Endothelial cell of umbilical vein (primary cell): Measurements from ENCODE around the gene SLC2A2. TPM values are rescaled to one million over a fixed set of nuclear protein-coding genes. Genes with fewer than 3 reads are reported as not detected.

Source experiments
- BruUV-seq: library from RNA; stranded (reverse); fragments of 400-500 nt; replicated peaks from 2 replicates; lab custom pipeline; 2021; lab: Mats Ljungman, UMichigan
- CTCF ChIA-PET: fragments of 300-600, 350-600 bp; sonication (Branson Sonifier 250); formaldehyde crosslinking; loops from one replicate; lab custom pipeline; 2021; ENCODE audit warnings: antibody characterized with exemption, inconsistent platforms; lab: Charles Lee
- POLR2A ChIA-PET: fragments of 300-600, 350-600 bp; sonication (Branson Sonifier 250); formaldehyde crosslinking; loops from one replicate; lab custom pipeline; 2021; ENCODE audit warnings: antibody characterized with exemption, inconsistent platforms; lab: Charles Lee
- DNase-seq: peaks from one replicate; pipeline ENCODE4 v3.0.0-alpha.2; 2011; ENCODE audit warnings: low read depth, low spot score
- FAIRE-seq: peaks from 2 replicates; lab custom pipeline; 2011; peaks lifted over from hg19 to GRCh38; lab: Jason Lieb, UNC
- H2AFZ ChIP-seq: 2 replicates; pipeline ENCODE4 v1.6.0; 2012; ENCODE audit warnings: low read depth, low read length, control low read depth, inconsistent platforms
- H3K27ac ChIP-seq: 2 replicates; pipeline ENCODE4 v1.5.1; 2011; ENCODE audit warnings: low read depth, mild to moderate bottlenecking, control low read depth, low read length, moderate library complexity; ENCODE audit not compliant: insufficient read depth
- H3K27me3 ChIP-seq, 2 experiments: 2 replicates each; pipeline versions ENCODE4 v1.6.0 to v1.6.1; 2011; ENCODE audit warnings: low read length in 2 of 2, mixed read lengths in 1 of 2; ENCODE audit not compliant: control insufficient read depth in 2 of 2, insufficient read depth in 2 of 2
- H3K36me3 ChIP-seq, 2 experiments: 2 replicates in 1 of 2; 3 replicates in 1 of 2; pipeline ENCODE4 v1.5.1; 2011; ENCODE audit warnings: low read length in 2 of 2, mild to moderate bottlenecking in 1 of 2, moderate library complexity in 1 of 2; ENCODE audit not compliant: control insufficient read depth in 2 of 2, insufficient read depth in 2 of 2; ENCODE audit errors: extremely low read depth in 1 of 2
- H3K4me1 ChIP-seq: 3 replicates; pipeline ENCODE4 v1.5.1; 2011; ENCODE audit warnings: mild to moderate bottlenecking, low read length; ENCODE audit not compliant: control insufficient read depth, insufficient read depth; ENCODE audit errors: extremely low read depth
- H3K4me2 ChIP-seq: 2 replicates; pipeline ENCODE4 v1.6.1; 2011; ENCODE audit warnings: low read length, control low read depth, mixed read lengths; ENCODE audit not compliant: insufficient read depth
- H3K4me3 ChIP-seq, 3 experiments: fragments of 200-600 bp in 1 of 3; sonication (generic), shearing (Covaris generic) in 1 of 3; replicated peaks in 1 of 3; 2 replicates each; pipeline ENCODE4 v1.5.1; 2011 to 2016; ENCODE audit warnings: control low read depth in 3 of 3, low read length in 3 of 3, mild to moderate bottlenecking in 2 of 3, inconsistent platforms in 1 of 3, low read depth in 1 of 3, moderate library complexity in 1 of 3; ENCODE audit not compliant: insufficient read depth in 1 of 3
- H3K79me2 ChIP-seq: 2 replicates; pipeline ENCODE4 v1.6.0; 2012; ENCODE audit warnings: low read length, inconsistent platforms; ENCODE audit not compliant: control insufficient read depth, insufficient read depth
- H3K9ac ChIP-seq: replicated peaks from 2 replicates; pipeline ENCODE3; 2011; ENCODE audit warnings: low read length, control low read depth; ENCODE audit not compliant: insufficient read depth; ENCODE audit errors: extremely low read depth
- H3K9me1 ChIP-seq: replicated peaks from 3 replicates; pipeline ENCODE4 v1.6.0; 2011; ENCODE audit warnings: mild to moderate bottlenecking, low read length; ENCODE audit not compliant: control insufficient read depth, insufficient read depth; ENCODE audit errors: extremely low read depth
- H3K9me3 ChIP-seq: replicated peaks from 2 replicates; pipeline ENCODE4 v1.5.1; 2012; ENCODE audit warnings: low read length, inconsistent platforms; ENCODE audit not compliant: control insufficient read depth, insufficient read depth
- H4K20me1 ChIP-seq: replicated peaks from 2 replicates; pipeline ENCODE3; 2011; ENCODE audit warnings: mild to moderate bottlenecking, low read length; ENCODE audit not compliant: control insufficient read depth, insufficient read depth; ENCODE audit errors: extremely low read depth
- CTCF ChIP-seq, 2 donors: IDR thresholded peaks; 1 replicate in 1 of 2; 2 replicates in 1 of 2; pipeline ENCODE4 v1.5.1; 2011; ENCODE audit warnings: low read length in 2 of 2, mild to moderate bottlenecking in 2 of 2, moderate library complexity in 2 of 2, control low read depth in 1 of 2, inconsistent platforms in 1 of 2, low read depth in 1 of 2; ENCODE audit not compliant: insufficient read depth in 1 of 2; ENCODE audit errors: extremely low read depth in 1 of 2
- EZH2 ChIP-seq: IDR thresholded peaks from 2 replicates; pipeline ENCODE4 v1.6.1; 2012; ENCODE audit warnings: borderline replicate concordance, low read depth, mild to moderate bottlenecking, moderate library complexity, low read length, inconsistent platforms; ENCODE audit not compliant: severe bottlenecking
- FOS ChIP-seq: IDR thresholded peaks from 2 replicates; pipeline ENCODE4 v1.6.1; 2011; ENCODE audit warnings: mild to moderate bottlenecking, low read length, moderate library complexity, borderline replicate concordance; ENCODE audit not compliant: insufficient read depth
- GATA2 ChIP-seq: IDR thresholded peaks from 2 replicates; pipeline ENCODE4 v1.7.0; 2011; ENCODE audit warnings: low read depth, mild to moderate bottlenecking, moderate library complexity, mixed read lengths, low read length; ENCODE audit not compliant: insufficient read length, insufficient read depth
- JUN ChIP-seq: IDR thresholded peaks from 2 replicates; pipeline ENCODE4 v1.6.1; 2011; ENCODE audit warnings: borderline replicate concordance, low read depth; ENCODE audit not compliant: insufficient read length, insufficient read depth
- MAX ChIP-seq: IDR thresholded peaks from 2 replicates; pipeline ENCODE4 v1.6.1; 2011; ENCODE audit not compliant: insufficient read depth, insufficient read length
- MYC ChIP-seq: IDR thresholded peaks from one replicate; pipeline ENCODE4 v1.6.1; 2011; ENCODE audit warnings: mild to moderate bottlenecking, low read depth, low read length
- POLR2A ChIP-seq: IDR thresholded peaks from 2 replicates; pipeline ENCODE4 v1.6.1; 2012; ENCODE audit warnings: low read depth, mild to moderate bottlenecking, control low read depth, low read length
- POLR2AphosphoS5 ChIP-seq: IDR thresholded peaks from 2 replicates; pipeline ENCODE4 v1.6.1; 2012; ENCODE audit warnings: low read depth, mild to moderate bottlenecking, control low read depth, low read length, moderate library complexity; ENCODE audit not compliant: insufficient read depth
- dilution Hi-C: fragments of 300-500 bp; cut with MboI; formaldehyde crosslinking; loops from one replicate; pipeline ENCODE4 v1.15.0; 2019; ENCODE audit warnings: low sequenced_read_pairs; ENCODE audit not compliant: extremely low pct_ligation_motif_present
- intact Hi-C: fragments of 100-400 bp; cut with micrococcal nuclease; formaldehyde crosslinking; loops from one replicate; pipeline ENCODE4 v1.10.0; 2022
- polyA plus RNA-seq, 4 experiments: library from polyadenylated mRNA; depleted of rRNA in 3 of 4; stranded (reverse) in 3 of 4; unstranded in 1 of 4; fragments of >200 nt; gene quantifications; 2 replicates each; pipeline versions ENCODE4 v1.2.1 to v1.2.3, GENCODE V29; 2011 to 2012; ENCODE audit warnings: missing spikeins in 1 of 4
- total RNA-seq: library from RNA; stranded (reverse); gene quantifications from 2 replicates; pipeline ENCODE4 v1.2.3, GENCODE V29; 2021

Gene SLC2A2
- total and polyA plus RNA-seq, 2 donors (not counting 3 experiments of a cell fraction or from before 2014, with no cell fraction given): not detected

- CTCF ChIA-PET: interaction anchor here (1.0 to 1.1 kb wide), 2 partner anchors 16 to 600 kb away, joined by 3 read pairs; no protein-coding TSS in a partner anchor
- H3K36me3 ChIP-seq: no peaks in the 10 kb centered on the region
- intact Hi-C loops: no loop called here
Observed at GRCh38 chr3:170975283-170976189, 51.0 kb downstream of the SLC2A2 start.

More at GRCh38 chr3:170975283-170976189, 51.0 kb downstream of the SLC2A2 start:
- no peaks in the 10 kb centered on the region for H3K4me1 ChIP-seq
- H3K27ac ChIP-seq: no peak overlapping the region
- no peaks in the 10 kb centered on the region for H3K9me3 ChIP-seq
- H3K4me3 ChIP-seq: no peak overlapping the region
- H3K79me2 ChIP-seq: no peaks in the 10 kb centered on the region
- H2AFZ ChIP-seq: no peak overlapping the region
- DNase-seq (no peak), FAIRE-seq (no peak)
- H3K9me1 ChIP-seq: no peaks in the 10 kb centered on the region
- no peak for TF ChIP-seq POLR2AphosphoS5
- no peak for TF ChIP-seq CTCF (IDR thresholded peaks at IDR 0.05; ENCODE audit: extremely low read depth in 1 of 2, insufficient read depth in 1 of 2, low read depth in 1 of 2, low read length in 2 of 2)
- TF ChIP-seq EZH2: no peak
- no peak for TF ChIP-seq MAX
- TF ChIP-seq FOS: no peak
- no peak for TF ChIP-seq GATA2
- no peak for TF ChIP-seq JUN
- no peak for TF ChIP-seq MYC
- TF ChIP-seq POLR2A: no peak
- no peak overlapping the region for H3K9ac ChIP-seq
- BruUV-seq: no TSS peak
- no peak overlapping the region for H3K4me2 ChIP-seq
- dilution Hi-C loops: no loop called here
- peaks cover 7 to 8% of the 10 kb centered on the region in 2 experiments for H3K27me3 ChIP-seq
- H4K20me1 ChIP-seq: no peaks in the 10 kb centered on the region
- POLR2A ChIA-PET: no interaction called here
